Esophagus squamous epithelium (tissue), 4 donors: ENCODE data around the gene KAZN.

Source experiments
- CTCF ChIP-seq, 6 experiments: fragments of 450-650 bp in 4 of 6; fragments of 200-600 bp in 2 of 6; sonication (generic) in 2 of 6; IDR thresholded peaks; one replicate each; pipeline ENCODE4 v1.5.1; 2016 to 2019; ENCODE audit warnings: antibody characterized with exemption in 6 of 6, mild to moderate bottlenecking in 4 of 6, moderate library complexity in 4 of 6
- POLR2A ChIP-seq, 4 donors: fragments of 450-650 bp; IDR thresholded peaks; one replicate each; pipeline ENCODE4 v1.6.1; 2017; ENCODE audit warnings: antibody characterized with exemption in 4 of 4, mild to moderate bottlenecking in 4 of 4, moderate library complexity in 3 of 4

GRCh38 chr1:15101801-15102200, 503.3 kb downstream of the KAZN start:
- no peak for TF ChIP-seq POLR2A (IDR thresholded peaks at IDR 0.05)
- TF ChIP-seq CTCF (IDR thresholded peaks at IDR 0.05): no peak
